ENCODE results near the gene GGPS1.
"Not testable (repeated sequence)": the region's sequence is repeated elsewhere in the genome, so short reads cannot be mapped to it uniquely, and the experiment has no call there.

Gene GGPS1

DNA sequence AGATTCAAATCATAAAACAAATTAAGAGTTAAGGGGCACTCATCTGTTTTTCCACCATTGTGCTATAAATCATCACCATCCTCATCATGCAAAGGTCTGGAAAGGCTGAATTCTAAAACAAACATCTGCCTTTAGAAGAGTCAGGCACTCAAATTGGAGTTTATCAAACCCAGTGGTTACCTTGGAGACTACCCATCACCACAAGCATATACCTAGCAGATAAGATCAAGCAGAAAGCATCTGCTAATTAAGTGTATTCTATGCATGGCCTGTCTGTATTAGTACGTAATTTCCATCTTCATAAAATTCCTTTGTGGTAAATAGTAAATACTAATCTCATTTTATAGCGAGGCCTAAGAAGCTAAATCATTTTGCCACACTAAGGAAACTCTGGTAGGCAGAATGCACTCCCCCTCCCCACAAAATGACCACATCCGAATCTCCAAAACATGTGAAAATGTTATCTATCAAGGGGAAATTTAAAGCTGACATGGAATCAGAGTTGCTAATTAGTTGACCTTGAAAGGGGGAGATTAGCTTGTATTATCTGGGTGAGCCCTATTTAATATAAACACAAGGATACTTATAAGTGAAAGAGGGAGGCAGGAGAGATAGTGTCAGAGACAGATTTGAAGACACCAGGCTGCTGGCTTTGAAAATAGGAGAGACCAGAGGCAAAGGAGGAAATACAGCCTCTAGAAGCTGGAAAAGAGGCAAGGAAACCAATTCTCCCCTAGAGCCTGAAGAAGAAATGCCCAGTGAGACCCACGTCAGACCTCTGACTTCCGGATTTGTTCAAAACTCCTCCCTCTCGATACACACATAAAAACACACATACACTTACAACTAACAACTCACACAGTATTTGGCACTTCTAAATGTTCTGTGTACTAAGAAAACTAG, 23.6 kb upstream of the GGPS1 start:
- DNase-seq (ENCODE audit: low read depth, low spot score) = no peak

DNA sequence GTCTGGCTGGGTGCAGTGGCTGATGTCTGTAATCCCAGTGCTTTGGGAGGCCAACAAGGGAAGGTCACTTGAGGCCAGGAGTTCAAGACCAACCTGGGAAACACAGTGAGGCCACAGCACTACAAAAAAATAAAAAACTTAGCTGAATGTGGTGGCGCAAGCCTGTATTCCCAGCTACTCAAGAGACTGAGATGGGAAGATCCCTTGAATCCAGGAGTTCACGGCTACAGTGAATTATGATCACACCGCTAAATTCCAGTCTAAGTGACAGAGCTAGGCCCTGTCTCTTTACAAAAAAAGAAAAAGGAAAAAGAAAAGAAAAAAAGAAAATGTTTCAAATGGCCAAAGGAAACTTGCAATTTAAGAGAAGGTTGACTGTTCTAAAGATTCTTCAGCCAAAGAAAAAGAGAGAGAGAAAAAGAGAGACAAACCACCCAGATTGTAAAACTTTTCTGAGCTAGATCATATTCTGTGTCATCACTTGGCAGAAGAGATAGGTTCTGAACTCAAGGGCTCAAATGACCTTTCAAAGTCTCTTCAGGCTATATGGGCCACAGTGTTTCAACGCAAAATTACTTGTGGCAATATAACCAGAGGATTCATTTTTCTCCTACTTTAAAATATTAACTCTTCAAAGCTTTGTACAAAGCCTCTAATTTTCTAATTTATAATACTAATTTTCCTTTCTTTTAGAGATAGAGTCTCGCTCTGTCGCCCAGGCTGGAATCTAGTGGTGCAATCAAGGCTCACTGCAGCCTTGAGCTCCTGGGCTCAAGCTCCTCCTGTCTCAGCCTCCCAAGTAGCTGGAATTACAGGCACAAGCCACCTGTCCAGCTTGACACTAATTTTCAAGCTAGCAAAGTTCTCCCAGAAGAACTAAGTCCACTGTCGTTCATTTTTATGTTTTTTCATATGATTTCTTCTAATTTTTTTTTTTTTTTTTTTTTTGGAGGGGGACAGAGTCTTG, 20.9 kb upstream of the GGPS1 start:
- no peak for DNase-seq (ENCODE audit: low read depth, low spot score)

DNA sequence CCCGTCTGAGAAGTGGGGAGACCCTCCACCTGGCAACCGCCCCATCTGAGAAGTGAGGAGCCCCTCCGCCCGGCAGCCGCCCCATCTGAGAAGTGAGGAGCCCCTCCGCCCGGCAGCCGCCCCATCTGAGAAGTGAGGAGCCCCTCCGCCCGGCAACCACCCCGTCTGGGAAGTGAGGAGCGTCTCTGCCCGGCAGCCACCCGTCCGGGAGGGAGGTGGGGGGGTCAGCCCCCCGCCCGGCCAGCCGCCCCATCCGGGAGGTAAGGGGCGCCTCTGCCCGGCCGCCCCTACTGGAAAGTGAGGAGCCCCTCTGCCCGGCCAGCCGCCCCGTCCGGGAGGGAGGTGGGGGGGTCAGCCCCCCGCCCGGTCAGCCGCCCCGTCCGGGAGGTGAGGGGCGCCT, 19.2 kb upstream of the GGPS1 start:
- not testable (repeated sequence) for DNase-seq (ENCODE audit: low read depth, low spot score)

DNA sequence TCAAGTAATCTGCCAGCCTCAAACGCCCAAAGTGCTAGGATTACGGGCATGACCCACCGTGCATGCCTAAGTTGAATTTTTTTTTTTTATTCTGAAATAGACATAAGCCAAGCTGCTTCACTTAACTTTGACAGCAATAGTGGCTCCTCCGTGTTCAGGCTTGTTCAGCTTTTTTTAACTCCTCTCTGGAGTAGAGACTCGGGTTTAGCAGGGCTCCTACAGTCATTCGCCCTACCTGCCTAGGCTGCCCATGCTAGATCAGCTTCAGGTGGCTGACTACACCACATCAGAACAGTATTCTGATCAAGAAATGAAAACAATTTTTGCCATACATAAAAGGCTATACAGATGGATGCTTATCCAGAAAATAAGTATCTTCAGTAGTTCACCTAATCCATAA, 15.1 kb upstream of the GGPS1 start:
- DNase-seq (ENCODE audit: low read depth, low spot score) = no peak

DNA sequence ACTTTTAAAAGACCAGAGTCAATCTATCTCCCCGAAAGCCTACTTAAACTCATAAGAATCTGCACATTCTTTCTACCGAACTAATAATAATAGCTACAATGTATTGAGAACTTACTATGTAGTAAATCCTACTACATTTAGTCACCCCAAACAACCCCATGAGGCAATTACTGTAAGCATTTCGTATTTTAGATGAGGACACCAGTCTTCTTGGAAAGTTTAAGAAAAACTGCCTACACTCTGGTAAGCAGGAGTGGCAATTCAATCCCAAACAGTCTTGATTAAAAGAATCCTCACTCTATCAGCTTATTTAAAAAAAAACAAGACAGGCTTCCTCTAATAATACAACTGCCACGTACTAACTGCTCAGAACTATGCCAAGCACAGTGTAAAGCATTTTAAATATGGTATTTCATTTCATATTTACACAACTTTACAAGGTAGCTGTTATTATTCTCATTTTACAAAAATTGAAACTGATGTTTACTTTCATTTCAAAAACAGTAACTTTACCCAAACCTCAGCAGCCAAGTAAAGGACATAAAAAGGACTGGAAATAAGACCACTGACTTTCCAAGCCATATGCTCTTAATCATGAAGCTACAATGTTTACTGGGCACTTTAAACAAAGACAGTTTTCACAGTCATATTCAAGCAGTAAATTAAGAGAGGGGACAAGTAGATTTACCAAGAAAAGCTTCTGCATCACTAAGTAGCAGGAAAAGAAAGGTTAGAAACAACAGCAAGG, 14.3 kb upstream of the GGPS1 start:
- no peak for DNase-seq (ENCODE audit: low read depth, low spot score)

DNA sequence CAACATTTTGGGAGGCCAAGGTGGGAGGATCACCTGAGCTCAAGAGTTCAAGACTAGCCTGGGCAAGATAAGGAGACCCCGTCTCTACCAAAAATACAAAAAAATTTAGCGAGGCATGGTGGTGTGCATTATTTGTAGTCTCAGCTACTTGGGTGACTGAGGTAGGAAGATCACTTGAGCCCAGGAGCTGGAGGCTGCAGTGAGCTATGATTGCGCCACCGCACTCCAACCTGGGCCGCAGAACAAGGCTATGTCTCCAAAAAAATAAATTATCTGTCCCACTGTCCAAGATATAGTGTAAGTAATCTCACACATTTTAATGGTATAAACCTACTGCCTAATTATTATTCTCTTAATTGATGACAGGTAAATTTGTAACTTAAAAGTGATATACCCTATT, 13.2 kb upstream of the GGPS1 start:
- no peak for DNase-seq (ENCODE audit: low read depth, low spot score)

DNA sequence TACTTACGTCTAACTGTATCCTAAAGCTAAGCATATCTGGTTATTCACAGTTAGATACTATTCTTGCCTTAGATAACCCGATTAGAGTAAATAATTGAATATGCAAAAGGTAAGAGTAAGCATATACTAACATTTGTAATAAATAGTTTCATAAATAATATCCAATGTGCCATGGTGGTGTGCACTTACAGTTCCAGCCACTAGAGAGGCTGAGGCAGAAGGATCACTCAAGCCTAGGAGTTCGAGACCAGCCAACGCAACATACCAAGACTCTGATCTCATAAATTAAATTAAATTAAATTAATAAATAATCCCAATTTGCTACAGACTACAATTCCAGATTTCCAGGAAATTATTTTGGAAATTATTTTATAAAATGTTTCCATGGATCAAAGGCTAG, 12.6 kb upstream of the GGPS1 start:
- no peak for DNase-seq (ENCODE audit: low read depth, low spot score)

DNA sequence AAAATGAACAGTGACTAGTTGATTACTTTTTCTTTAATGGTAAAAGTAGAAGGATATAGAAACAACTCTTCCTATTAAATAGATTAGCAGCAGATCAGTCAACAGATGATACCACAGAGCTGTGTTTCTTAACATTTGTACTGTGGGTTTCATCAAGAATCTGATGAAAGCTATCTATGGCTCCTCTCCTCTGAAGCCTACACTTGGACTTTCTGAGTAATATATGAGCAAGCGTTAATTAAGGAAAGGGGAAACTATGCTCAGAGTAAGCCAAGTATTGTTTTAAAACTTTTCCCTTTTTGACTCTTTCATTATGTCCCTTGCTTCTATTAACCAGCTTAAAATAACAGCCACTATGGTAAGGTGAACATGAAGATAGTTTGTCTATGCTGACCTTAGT, 11.2 kb upstream of the GGPS1 start:
- DNase-seq (ENCODE audit: low read depth, low spot score) = no peak

DNA sequence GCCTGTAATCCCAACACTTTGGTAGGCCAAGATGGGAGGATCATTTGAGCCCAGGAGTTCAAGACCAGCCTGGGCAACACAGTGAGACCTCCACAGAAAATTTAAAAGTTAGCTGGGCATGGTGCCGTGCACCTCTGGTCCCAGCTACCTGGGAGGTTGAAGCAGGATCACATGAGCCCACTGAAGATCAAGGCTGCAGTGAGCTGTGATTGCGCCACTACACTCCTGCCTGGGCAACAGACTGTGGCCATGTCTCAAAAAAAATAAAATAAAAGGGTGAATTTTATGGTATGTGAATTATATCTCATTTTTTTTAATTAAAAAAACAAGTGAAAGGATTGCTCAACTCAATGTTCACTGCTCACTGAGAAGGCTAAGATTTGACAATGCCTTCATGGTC, 9.1 kb upstream of the GGPS1 start:
- DNase-seq (ENCODE audit: low read depth, low spot score) = no peak

DNA sequence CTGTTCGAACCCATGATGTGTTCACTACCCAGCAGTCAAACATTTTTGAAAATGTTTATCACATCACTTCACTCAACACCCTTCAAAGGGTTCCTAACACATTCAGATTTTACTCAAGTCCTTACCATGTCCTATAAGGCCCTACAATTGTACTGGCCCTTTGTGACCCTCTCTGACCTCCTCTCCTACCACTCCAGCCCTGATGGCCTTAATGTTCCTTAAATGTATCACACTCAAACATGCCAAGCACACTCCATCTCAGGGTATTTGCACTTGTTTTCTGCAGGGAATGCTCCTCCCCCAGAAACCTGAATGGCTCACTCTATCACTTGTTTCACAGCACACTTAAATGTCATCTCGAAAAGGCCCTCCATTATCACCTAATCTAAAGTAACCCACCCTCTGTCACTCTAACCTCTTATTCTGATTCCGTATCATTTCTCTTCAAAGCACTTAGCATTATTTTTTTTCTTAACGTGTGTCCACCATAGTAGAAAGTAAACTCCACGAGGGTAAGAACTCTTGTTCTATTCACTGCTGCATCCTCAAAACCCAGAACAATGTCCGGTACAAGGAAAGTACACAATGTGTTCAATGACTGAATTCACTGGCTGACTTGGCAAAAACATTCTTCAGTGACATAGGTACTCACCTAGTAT, 7.7 kb upstream of the GGPS1 start:
- DNase-seq (ENCODE audit: low read depth, low spot score) = no peak

DNA sequence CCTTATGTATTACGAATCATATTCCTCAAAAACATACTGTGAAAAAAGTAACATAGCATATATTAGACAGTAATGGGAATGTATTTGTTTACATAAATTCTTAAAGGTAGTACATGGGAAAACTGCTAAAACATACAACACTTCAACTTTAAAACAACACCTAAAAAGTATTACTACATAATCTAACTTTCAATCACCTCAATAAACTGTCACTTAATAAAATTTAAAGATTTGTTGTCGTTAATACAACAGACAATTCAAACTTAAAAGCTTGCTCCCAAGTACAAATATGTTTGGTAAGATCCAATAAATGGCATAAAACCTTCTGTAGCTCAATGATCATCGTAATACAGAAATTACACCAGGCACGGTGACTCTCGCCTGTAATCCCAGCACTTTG, 4.1 kb upstream of the GGPS1 start:
- no peak for DNase-seq (ENCODE audit: low read depth, low spot score)

DNA sequence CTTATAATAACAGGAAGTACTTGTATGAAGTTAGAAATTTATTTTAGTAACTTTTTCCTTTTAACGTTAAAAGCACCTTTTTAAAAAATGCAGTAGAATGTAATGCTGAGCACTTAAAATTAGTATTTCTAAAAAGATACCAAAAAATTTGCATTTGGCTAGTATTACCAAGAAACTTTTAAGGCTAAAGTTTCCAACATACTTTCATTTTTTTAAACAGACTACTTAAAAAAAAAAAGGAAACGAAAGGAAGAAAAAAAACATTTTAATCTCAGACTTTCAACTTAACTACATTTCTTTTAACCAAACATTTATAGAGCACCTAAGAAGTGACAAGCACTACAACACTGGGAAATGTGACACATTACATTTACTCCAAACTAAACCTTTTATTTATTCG, 3.2 kb upstream of the GGPS1 start:
- DNase-seq (ENCODE audit: low read depth, low spot score) = no peak

DNA sequence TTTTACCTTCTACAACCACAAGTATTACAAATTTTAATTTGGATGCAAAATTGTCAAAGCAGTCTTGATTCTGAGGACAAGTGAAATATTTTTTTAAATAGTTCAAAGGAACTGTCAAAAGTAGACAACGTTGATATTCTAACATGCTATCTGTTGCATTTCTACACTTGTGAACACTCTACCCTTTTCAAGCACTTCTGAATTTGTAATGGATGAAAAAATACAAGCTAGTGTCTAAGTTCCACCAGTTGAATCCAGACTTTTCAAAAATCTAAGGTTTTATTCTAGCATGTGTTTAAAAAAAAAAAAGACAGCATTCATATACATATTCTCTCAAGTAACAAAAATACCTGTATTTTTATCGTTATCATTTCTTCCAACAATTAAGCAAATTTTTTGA, 2.5 kb upstream of the GGPS1 start:
- DNase-seq (ENCODE audit: low read depth, low spot score) = no peak

DNA sequence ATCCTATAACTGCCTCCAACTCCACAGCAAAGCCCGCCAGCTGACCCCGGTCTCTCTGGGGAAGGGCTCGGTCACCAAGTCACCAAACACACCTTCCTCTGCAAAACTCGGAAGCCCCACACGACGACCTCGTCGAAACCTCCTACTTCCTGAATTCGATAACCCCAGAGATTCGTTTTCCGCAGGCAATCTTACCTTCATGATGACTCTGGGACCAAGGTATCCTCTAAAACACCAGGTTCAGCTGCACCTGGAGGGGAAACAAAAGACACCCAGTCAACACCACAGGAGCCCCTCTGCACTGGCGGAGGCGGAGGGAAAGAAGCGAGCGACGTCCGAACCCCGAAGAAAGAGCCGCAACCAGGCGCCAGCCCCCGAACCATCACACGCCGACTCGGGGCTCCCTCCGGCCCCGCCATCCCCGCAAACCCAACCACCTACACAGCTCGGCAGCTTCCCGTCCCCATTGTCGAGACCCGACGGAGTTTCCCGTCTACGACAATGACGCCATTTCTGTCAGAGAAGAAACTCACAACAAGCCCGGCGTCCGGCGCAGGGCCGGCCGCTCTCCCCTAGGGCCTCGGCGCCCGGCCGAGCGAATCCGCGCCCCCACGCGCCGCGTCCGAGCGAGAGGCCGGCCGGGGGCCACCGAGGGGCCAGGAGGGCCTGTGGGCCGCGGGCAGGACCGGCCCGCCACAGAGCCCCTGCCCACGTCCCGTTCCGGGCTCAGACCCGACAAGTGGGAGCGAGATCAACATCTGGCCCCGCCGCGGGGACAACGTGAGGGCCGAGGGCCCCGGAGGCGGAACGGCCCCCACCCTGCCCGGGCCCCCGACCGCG, 1.4 kb upstream of the GGPS1 start:
- DNase-seq (ENCODE audit: low read depth, low spot score) = peak; percentile 63

DNA sequence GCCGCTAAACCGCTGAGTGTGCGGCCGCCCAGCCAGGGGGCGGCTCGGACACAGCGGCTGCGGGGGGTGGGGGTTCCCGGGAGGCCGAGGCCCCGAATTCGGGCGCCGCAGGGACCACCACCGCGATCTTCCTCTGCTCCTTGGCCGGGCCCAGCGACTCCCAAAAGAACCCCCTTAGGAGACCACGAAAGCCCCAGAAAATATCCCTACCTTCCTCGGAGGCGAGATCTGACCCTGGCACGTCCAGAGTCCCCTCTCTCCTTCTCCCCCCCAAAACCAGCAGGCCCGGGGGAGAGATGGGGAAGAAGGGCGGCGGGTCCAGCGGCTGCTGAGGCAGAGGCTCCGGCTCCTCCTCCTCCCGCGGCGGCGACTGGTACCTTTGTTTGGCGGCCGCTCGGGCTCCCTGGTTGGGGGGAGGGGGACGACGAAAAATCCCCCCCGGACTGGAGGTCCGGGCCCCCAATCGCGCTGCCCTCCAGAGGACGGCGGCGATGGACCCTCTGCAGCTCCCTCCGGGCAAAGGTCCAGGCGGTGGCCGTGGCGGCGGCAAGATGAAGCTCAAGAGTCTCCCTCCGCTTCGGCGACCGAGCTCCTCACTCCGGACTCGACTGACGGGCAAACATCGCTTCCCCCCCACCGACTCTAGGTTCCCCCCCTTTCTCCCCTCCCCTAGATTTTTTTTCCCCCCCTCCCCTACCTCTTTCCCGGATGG, 655 bp upstream of the GGPS1 start, which contains the start of gene ARID4B:
ARID4B (minus strand) TSS at position 621 of the 712 bp plus-strand sequence. CDS start 1,260 bp downstream, outside the sequence.
- DNase-seq (ENCODE audit: low read depth, low spot score) = no peak

DNA sequence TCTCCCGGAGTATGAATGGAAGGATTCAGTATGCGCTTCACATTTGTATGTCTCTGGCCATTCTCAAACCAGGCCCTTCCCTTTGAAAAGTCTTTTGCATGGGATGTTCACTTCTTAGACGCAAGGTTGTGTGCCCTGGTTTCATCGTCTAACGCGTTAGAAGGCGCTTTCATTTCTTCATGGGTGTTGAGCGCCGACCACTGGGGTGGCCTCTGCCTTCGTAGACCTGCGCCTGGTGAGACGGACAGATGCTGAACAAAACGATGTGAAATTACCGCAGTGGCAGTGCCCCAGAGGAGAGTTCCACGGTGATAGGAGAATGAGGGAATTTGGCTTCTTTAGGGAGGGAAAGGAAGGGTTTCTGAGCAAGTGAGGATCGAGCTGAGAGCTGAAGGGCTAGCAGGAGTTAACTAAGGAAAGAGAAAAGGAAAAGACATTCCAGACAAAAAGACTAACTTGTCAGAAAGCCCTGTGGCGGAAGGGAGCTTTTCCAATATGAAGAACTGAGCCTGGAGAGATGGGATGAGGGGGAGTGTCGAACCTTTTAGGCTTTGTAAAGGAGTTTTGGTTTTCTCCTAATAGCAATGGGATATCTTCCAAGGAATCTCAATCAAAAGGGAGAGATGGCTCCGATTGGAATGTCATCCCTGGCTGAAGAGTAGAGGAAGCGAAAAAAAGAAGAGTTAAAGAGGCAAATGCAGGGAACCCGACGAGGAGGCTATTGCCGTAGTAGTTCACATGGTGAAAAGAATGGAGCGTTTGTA, 951 bp downstream of the GGPS1 start:
- peak; percentile 75 for DNase-seq (ENCODE audit: low read depth, low spot score)

DNA sequence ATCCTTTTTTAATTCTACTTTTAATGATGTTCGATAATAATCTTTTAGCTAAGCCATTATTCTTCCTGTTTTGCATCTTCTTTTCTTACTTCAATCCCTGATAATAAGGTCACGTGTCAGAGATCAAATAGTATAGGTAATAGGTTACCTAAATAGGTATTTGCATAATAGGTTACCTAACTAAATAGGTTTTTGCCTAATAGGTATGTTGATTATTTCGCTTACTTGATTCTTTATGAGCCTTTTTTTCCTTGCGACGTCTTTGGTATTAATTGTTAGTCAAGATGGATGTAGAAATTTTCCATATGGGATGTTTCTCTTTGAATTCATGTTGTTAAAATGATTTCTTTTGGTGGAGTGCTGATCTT, 2.5 kb downstream of the GGPS1 start:
- DNase-seq (ENCODE audit: low read depth, low spot score) = no peak

DNA sequence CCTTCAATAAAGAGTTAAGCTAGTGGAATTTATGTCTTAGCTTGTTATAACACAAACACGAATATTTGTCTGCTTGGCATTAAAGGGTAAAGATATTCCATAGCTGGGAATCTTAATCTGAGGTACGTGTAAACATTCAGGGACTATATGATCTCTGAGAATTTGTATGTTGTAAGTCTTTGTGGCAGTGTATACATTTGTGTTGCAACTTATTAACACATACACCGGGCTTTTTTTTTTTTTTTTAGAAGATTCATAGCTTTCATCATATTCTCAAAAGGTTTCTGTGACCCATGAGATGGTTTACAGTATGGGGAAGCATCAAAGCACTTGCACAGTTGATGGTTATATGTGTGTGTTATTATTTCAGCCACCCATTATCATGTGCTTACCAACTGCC, 3.0 kb downstream of the GGPS1 start:
- DNase-seq (ENCODE audit: low read depth, low spot score) = no peak

DNA sequence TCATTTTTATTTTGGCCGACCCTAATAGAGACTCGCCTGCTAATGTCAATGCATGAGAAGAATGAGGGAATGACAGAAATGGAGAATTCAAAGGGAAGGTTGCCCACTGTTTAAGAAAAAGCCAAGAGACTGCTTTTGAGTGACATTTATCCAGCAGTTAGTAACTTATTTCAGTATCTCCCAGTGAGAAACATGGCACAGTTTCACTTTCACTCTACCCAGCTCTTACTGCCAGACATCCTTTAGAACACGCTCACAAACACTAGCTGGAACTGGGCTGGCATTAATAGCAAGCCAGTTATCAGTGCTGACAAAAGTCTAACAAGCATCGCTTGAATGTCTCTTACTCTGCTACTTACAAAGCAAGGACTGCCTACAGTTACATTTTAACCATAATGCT, 8.5 kb downstream of the GGPS1 start:
- peak; percentile 47 for DNase-seq (ENCODE audit: low read depth, low spot score)
